Thyroid gland (tissue), 4 donors: Measurements from ENCODE around the gene CHDH.

Experiments
- POLR2A ChIP-seq, 2 donors: fragments of 450-650 bp; IDR thresholded peaks; one replicate each; pipeline ENCODE4 v1.6.1; 2017; ENCODE audit warnings: antibody characterized with exemption in 2 of 2, mild to moderate bottlenecking in 2 of 2, moderate library complexity in 1 of 2
- TF ChIP-seq, protein P1 (sequence below), 6 experiments: fragments of 200-600 bp in 3 of 6; fragments of 450-650 bp in 3 of 6; sonication (generic) in 3 of 6; IDR thresholded peaks; one replicate each; pipeline ENCODE4 v1.5.1; 2016 to 2019; ENCODE audit warnings: antibody characterized with exemption in 6 of 6, mild to moderate bottlenecking in 2 of 6, inconsistent platforms in 1 of 6, moderate library complexity in 1 of 6

GRCh38 chr3:53849916-53850315 lies 3.7 kb upstream of the CHDH start:
- TF ChIP-seq, protein P1, sequence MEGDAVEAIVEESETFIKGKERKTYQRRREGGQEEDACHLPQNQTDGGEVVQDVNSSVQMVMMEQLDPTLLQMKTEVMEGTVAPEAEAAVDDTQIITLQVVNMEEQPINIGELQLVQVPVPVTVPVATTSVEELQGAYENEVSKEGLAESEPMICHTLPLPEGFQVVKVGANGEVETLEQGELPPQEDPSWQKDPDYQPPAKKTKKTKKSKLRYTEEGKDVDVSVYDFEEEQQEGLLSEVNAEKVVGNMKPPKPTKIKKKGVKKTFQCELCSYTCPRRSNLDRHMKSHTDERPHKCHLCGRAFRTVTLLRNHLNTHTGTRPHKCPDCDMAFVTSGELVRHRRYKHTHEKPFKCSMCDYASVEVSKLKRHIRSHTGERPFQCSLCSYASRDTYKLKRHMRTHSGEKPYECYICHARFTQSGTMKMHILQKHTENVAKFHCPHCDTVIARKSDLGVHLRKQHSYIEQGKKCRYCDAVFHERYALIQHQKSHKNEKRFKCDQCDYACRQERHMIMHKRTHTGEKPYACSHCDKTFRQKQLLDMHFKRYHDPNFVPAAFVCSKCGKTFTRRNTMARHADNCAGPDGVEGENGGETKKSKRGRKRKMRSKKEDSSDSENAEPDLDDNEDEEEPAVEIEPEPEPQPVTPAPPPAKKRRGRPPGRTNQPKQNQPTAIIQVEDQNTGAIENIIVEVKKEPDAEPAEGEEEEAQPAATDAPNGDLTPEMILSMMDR (IDR thresholded peaks at IDR 0.05) = no peak
- no peak for TF ChIP-seq POLR2A (IDR thresholded peaks at IDR 0.05)
